DMS79 (cell line): ENCODE results near the gene OR10T2.
"Not testable (repeated sequence)": the region's sequence is repeated elsewhere in the genome, so short reads cannot be mapped to it uniquely, and the experiment has no call there.

Experiments used
- DNase-seq: peaks from one replicate; lab custom pipeline; 2025; lab: John Stamatoyannopoulos, UW

The OR10T2 gene

DNA sequence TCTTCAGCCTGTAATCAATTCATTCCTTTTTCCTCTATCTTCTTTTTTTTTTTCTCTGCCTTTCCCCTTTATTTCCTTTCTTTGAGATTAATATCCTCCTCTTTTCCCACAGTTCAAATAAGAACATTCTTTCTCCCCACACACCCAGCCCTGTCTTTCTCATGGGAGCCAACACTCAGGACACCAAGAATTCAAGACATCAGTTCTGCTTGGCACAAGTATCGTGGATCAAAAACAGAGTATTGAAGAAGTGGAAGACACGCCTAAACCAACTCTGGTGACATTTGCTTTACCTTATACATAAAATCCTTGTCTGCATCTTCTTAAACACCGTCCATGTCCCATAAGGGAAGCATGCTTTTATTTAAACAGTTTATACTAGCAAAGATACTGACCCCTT lies 42.6 kb downstream of the OR10T2 start:
- no peak for DNase-seq

- no peak for DNase-seq
Measured at GRCh38 chr1:158355773-158356285, 43.4 kb downstream of the OR10T2 start.

- DNase-seq: no peak
Measured at GRCh38 chr1:158354255-158354654, 45.0 kb downstream of the OR10T2 start.

DNA sequence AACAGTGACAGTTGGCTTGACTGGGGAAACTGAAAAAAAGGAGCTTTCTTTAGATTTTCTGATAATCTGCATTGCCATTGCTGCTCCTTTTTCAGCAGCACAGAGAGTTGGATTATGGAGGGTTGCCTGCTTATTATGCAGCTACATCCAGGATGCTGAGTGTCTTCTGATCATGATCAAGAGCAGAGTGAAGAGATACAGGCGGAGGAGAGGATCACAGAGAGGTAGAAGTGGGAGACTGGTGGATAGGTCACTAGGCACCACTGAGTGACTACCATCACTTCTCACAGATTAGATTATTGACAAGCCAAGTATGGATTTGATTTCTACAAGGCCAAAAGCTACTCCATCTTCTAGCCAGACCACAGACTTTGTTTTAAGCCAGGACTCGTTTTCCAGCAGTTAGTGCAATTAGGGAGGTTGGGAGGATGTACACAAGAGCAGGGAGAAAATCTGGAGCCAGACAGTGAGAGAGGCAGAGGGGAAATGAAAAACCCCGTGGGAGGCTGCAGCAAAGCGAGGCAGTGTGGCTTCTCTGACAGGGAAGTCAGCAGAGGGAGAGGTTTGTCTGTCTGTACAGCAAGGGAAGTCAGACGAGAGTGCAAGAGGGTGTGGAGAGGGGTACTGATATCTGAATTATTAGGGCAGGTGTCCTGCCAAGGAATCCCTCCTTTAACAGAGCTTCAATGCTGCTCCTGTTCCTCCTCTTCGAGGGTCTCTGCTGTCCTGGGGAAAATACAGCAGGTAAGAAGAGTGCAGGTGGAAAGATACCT lies 45.8 kb downstream of the OR10T2 start, which contains the start of gene CD1E:
CD1E (plus strand) TSS at position 592 of the 773 bp plus-strand sequence; CDS start at position 687, 95 bp downstream.
- DNase-seq: no peak

DNA sequence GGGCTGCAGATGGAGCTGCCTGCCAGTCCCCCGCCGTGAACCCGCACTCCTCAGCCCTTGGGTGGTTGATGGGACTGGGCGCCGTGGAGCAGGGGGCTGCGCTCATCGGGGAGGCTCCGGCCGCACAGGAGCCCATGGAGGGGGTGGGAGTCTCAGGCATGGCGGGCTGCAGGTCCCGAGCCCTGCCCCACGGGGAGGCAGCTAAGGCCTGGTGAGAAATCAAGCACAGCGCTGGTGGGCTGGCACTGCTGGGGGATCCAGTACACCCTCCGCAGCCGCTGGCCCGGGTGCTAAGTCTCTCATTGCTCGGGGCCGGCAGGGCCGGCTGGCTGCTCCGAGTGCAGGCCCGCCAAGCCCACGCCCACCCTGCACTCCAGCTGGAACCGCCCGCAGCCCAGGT lies 50.3 kb downstream of the OR10T2 start:
- DNase-seq: not testable (repeated sequence)
